CD1c-positive myeloid dendritic cell (primary cell): Measurements from ENCODE around the gene IRGC.

Experiments
- DNase-seq: peaks from one replicate; pipeline ENCODE4 v3.0.0-alpha.2; 2016; ENCODE audit errors: extremely low spot score

IRGC gene

GRCh38 chr19:43724896-43725295 is 9.0 kb downstream of the IRGC start:
- no peak for DNase-seq

- peak; percentile 59 for DNase-seq
Observed at GRCh38 chr19:43725468-43725867, 9.6 kb downstream of the IRGC start.

DNA sequence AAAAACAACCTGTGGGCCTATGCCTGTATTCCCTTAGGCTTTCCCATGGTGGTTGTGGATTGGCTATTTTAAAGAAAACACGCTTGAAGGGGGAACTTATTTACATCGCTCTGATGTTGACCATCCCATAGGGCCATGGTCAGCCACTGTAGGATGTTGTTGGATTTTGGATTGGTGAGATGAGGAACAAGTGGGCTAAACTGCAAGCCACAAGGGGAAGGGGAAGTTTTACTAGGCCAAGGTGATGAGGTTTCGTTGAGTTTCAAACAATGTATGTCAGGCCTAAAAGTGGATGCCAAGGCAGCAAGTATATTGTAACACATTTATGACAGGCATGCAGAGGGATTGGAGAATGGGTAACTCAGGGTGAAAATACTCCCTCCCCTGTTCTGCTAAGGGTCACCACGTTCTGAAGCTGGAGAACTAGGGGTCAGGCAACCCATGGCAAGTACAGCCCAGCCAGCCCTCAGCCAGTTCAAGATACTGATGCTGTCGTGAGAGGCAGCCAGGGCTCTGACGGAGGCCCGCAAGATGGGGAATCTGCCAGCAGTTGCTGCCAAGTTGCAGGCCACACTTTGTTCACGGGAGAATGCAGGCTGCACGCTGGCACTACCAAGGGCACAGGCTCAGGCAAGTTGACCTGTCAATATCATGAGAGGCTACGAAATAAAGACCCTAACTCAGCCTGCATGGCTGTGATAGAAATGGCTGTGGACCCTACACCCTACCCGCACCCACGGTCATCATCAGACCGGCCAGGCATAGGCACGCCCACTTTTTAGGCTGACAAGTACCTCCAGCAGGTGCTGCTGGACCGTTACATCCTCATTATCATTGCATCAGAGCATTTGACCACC is 11.1 kb downstream of the IRGC start:
- DNase-seq = peak; percentile 56

- no peak for DNase-seq
Observed at GRCh38 chr19:43727593-43727853, 11.6 kb downstream of the IRGC start.

- DNase-seq = no peak
Observed at GRCh38 chr19:43729919-43730318, 14.0 kb downstream of the IRGC start.

GRCh38 chr19:43731346-43731745 is 15.5 kb downstream of the IRGC start:
- DNase-seq = no peak

DNA sequence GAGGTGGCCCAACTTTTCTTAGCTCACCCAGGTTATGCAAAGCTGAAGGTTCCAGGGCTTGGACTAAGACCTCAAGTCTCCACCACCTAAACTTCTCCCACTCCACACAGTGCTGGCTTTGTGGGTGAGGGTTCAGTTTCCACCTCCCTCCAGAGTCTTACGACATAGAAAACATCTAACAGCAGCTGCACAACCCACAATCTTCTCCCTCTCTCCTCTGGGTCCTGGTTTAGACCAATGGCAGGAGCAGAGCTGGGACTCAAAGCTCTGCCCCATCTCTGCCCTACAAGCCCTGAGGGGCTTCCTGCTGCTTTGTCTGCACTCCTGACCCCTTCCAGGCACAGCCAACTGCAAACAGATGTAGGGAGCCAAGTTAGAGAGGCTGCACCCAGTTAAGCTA is 16.0 kb downstream of the IRGC start:
- no peak for DNase-seq

GRCh38 chr19:43735013-43735412 is 19.1 kb downstream of the IRGC start:
- no peak for DNase-seq

- no peak for DNase-seq
Observed at GRCh38 chr19:43735957-43736356, 20.1 kb downstream of the IRGC start.

GRCh38 chr19:43738780-43739211 is 22.9 kb downstream of the IRGC start:
- DNase-seq = peak; percentile 59

- no peak for DNase-seq
Observed at GRCh38 chr19:43739439-43740235, 23.8 kb downstream of the IRGC start.

- no peak for DNase-seq
Observed at GRCh38 chr19:43741075-43741825, 25.4 kb downstream of the IRGC start.

GRCh38 chr19:43743059-43743458 is 27.2 kb downstream of the IRGC start:
- DNase-seq = no peak

DNA sequence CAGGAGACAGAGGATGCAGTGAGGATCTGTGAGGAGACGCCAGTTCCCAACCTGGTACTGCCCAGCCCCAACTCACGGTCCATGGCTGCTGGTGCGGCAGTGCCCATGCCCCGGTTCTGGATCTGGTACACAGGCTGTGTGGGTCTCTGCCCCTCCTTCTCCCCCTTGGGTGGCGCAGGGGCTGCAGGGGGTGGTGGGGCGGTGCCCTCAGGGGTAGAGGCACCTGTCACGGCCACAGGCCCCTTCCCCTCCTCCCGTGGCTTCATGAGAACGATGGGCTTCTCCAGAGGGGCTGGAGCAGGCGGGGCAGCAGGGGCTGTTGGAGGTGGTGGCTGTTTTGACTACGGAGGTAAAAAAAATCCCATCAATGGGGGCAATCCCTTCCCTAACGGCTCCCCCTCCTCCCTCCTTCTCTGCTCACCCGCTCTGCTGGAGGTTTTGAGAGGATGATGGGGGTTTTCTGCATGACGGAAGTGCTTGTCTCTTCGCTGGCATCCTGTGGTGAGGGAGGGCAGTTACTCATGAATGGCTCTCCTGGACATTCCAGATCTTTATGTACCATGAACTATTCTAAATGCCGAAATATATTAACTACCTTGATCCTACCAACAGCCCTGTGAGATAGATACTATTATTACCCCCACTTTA is 31.8 kb downstream of the IRGC start:
- no peak for DNase-seq

- no peak for DNase-seq
Observed at GRCh38 chr19:43748205-43748594, 32.3 kb downstream of the IRGC start.

DNA sequence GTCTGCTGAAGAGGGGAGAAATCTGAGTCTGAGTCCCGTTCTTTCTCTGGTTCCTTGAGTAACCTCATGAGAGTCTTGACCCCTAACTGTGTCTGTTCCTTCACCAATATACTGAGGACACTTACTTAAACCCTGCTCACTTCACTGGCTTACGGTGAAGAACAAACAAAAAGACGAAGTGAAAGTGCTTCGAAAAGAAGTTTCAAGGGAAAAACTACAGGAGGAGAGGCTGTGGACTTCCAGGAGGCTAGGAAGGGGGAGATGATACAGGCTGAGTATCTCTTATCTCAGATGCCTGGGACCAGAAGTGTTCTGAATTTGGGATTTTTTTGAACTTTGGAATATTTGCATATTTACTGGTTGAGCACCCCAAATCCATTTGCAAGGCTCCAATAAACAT is 32.8 kb downstream of the IRGC start:
- no peak for DNase-seq

- no peak for DNase-seq
Observed at GRCh38 chr19:43749152-43749551, 33.3 kb downstream of the IRGC start.

DNA sequence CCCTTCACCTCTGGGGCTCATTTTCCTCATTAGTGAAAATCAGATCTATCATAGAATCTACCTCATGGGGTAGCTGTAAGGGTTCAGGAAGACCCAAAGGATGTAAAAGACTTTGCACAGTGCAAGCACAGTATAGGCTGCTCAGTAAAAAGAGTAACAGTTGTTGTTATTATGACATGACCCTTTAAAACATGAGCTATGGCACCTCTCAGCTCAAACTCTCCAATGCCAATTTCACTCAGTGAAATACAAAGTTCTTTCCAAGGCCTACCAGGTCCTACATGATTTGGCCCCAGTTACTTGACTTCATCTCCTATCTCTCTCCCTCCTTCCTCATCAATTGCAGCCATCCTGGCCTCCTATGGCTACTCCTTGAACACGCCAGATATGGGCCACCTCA is 34.0 kb downstream of the IRGC start:
- DNase-seq = no peak

DNA sequence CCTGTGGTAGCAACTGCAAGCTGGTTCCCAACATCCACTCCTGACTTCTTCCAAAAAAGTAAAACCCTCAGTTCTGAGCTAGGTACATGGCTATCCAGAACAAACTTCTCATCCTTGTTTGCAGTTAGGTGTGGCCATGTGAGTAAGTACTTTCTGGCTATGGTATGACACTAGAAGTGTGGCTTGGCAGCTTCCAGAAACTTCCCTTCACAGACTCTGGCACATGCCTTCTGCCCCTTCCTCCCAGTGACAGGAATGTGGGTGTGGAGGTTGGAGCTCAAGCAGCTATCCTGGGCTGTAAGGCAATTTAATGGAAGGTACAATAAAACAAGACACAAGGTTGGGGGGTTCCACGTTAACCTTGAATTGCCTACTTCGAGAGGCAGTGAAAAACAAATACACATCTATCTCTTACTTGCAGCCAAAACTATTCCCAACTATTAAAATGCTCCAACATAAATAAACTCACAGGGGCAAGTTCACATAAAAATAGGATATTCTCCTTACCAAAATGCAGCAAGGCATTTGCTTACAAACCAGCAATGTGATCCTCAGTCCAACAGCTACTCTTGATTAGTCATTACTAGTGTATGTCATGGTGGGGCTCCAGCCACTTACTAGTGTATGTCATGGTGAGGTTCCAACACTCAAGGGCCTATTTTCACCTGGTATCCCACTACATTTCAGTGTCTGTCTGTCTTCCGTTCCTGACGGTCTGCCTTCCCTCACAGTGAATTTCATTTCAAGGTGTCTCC is 35.8 kb downstream of the IRGC start:
- DNase-seq = no peak

- no peak for DNase-seq
Observed at GRCh38 chr19:43752287-43752875, 36.5 kb downstream of the IRGC start.

GRCh38 chr19:43754253-43754502 is 38.3 kb downstream of the IRGC start:
- DNase-seq = no peak
